Frontal cortex (tissue), 4 donors: ENCODE data around the gene ALDOA. TPM values are rescaled to one million over a fixed set of nuclear protein-coding genes. Genes with fewer than 3 reads are reported as not detected.
"Not testable (repeated sequence)": the region's sequence is repeated elsewhere in the genome, so short reads cannot be mapped to it uniquely, and the experiment has no call there.

Experiments used
- DNase-seq, 2 donors: peaks; one replicate each; pipeline ENCODE4 v3.0.0; 2012; ENCODE audit warnings: low spot score in 2 of 2
- FAIRE-seq: peaks from 2 replicates; lab custom pipeline; 2012; peaks lifted over from hg19 to GRCh38; lab: Jason Lieb, UNC
- total RNA-seq: library from RNA; depleted of rRNA; stranded (reverse); fragments of >200 nt; gene quantifications from one replicate; pipeline ENCODE4 v1.2.3, GENCODE V29; 2014
- donor health status: control.
- donor health status: control.
- donor health status: control.

The ALDOA gene
- total RNA-seq, 1 donor from 2014 or later: 76.6 TPM

- FAIRE-seq: no peak
These were observed 25.3 kb upstream of the ALDOA start for GRCh38 chr16:30040221-30040620.

GRCh38 chr16:30040690-30041089 lies 24.9 kb upstream of the ALDOA start:
- not testable (repeated sequence) for DNase-seq, FAIRE-seq

More at GRCh38 chr16:30040221-30040620, 25.3 kb upstream of the ALDOA start:
- DNase-seq: no peak

DNA sequence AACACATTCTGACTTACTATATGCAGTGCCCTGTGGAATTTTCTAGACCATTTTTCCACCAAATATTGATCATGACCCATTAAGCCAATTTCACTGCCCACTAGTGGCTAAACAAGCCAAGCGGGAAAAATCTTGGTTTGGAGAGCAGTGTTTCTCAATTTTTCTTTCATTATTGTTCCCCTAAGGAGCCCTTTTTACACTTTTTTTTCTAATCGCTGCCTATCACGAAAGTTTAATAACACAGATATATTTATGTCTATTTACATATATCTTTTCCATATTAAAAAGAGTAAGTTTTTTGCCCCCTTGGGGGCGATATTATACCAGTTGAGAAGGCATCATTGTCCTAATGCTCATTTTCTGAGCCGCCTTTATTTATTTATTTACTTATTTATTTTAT lies 23.7 kb upstream of the ALDOA start:
- no peak for FAIRE-seq
- DNase-seq: no peak

- DNase-seq (no peak), FAIRE-seq (no peak)
These were observed 19.4 kb upstream of the ALDOA start for GRCh38 chr16:30046178-30046577.

DNA sequence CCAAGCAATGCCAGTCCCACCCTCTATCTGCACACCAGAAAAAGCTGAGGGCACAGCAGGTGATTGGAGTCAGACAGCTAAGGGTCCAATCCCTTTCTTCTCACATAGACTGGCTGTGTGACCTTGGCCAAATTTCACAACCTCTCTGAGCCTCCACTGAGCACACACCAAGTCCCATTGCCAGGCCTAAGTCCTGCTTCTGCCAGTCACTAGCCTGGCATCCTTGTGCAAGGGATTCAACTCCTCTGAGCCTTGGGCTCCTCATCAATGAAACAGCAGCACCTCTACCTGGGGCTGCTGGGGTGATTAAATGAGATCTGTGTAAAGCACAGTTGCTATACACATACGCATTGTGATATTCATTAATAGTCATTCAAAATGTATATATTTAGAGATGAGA lies 19.0 kb upstream of the ALDOA start:
- DNase-seq: no peak
- FAIRE-seq: no peak

- no peak for DNase-seq
These were observed 15.7 kb upstream of the ALDOA start for GRCh38 chr16:30049871-30050270.

DNA sequence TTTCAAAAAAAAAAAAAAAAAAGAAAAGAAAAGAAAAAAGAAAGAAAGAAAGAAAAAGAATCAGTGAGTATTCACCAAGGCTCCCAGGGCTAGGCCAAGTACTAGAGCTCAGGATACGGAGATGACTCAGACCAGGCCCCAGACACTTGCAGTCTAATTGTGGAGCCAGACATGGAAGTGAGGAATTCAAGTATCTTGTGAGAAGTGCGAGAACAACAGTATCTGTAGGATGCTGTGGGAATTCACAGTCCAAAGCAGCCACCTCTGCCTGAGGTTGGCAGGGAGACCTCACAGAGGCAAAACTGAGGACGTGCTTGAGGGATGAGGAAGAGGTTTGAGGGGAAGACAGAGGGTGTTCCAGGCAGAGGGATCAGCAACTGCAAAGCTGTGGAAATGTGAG lies 14.0 kb upstream of the ALDOA start:
- no peak for DNase-seq

More at GRCh38 chr16:30049871-30050270, 15.7 kb upstream of the ALDOA start:
- FAIRE-seq: no peak

DNA sequence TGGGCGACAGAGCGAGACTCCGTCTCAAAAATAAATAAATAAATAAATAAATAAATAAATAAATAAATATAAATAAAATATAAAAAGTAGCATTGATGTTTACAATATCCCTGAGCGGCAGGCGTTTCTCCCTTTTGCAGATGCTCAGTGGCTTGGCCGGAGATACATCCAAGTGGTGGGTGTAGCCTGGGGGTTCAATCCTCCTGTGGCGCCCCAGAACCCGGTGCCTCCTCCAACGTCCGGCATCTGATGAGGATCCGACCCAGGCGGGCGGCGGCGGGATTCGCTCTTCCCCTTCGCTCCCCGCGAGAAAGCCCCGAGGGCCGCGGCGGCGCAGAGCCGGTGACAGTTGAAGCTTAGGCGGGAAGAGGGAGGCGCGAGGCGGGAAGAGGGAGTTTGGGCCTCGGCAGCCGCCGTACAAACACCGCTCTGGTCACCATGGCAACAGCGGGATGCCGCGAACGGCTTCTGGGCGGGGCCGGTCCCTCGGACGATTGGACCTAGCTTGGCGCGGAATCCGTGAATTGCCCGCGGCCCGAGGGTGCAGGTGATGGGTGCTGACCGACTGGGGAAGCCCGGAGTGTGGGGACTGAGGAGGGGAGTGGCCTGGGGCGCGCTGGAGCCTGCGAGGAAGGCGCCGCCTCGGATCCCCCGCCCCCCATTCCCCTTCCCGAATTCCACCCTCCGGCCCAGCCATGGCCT lies 12.7 kb upstream of the ALDOA start:
- no peak for FAIRE-seq
- DNase-seq: peak; percentile 89 to 97

More for the DNA sequence above, 14.0 kb upstream of the ALDOA start:
- no peak for FAIRE-seq

GRCh38 chr16:30053376-30054015 lies 12.1 kb upstream of the ALDOA start:
- DNase-seq: no peak
- FAIRE-seq: no peak

- no peak for DNase-seq
- no peak for FAIRE-seq
These were observed 11.1 kb upstream of the ALDOA start for GRCh38 chr16:30054451-30054850.

GRCh38 chr16:30054959-30055553 lies 10.5 kb upstream of the ALDOA start:
- FAIRE-seq: no peak
- no peak for DNase-seq

GRCh38 chr16:30060346-30060745 lies 5.2 kb upstream of the ALDOA start:
- DNase-seq (no peak), FAIRE-seq (no peak)

GRCh38 chr16:30060836-30061554 lies 4.6 kb upstream of the ALDOA start:
- FAIRE-seq (no peak), DNase-seq (no peak)

GRCh38 chr16:30063278-30063892 lies 2.2 kb upstream of the ALDOA start:
- FAIRE-seq: no peak
- no peak for DNase-seq

DNA sequence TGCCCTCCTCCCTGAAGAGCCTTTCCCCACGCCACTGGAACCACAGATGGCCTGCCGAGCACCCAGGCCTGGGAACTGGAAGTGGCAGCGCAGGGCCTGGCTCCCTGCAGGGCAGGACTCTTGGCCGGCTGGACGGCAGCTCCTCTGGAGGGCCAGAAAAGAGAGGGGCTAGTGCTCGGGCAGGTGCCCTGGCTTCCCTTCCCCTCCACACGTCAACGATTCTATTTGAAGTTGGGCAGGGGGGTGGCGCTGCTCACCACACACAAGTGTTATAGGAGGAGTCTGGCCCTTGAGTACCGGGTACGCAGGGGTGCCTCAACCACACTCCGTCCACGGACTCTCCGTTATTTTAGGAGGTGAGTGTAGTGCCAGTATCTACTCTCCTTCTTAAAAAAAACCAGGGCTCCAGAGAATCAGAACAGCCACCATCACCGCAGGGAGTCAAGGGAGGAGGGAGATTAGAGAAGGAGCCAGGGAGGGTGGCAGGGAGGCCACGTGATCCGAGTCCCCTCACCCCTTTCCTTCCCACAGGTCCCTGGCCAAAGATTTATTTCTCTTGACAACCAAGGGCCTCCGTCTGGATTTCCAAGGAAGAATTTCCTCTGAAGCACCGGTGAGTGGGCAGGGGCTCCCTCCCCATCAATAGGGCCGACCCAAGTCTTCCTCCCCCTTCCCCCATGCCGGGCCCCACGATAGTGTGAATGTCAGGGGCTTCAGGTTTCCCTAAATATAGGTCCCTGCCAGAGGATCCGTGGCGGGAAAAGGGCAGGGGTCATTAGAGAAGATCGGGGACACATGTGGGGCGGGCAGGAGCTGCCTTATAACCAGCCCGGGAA lies 1.4 kb upstream of the ALDOA start:
- peak; percentile 71 to 74 for DNase-seq
- FAIRE-seq: no peak

GRCh38 chr16:30064729-30065101 lies 845 bp upstream of the ALDOA start:
- DNase-seq (no peak), FAIRE-seq (no peak)

GRCh38 chr16:30065943-30066760 lies 592 bp downstream of the ALDOA start:
- DNase-seq: no peak
- no peak for FAIRE-seq

GRCh38 chr16:30066761-30067583 lies 1.4 kb downstream of the ALDOA start:
- FAIRE-seq (no peak), DNase-seq (no peak)
